MV-4-11 (cell line): ENCODE results near the gene MRPS9.

ENCODE experiments used
- DNase-seq: peaks from one replicate; lab custom pipeline; 2025; lab: John Stamatoyannopoulos, UW

The MRPS9 gene

DNA sequence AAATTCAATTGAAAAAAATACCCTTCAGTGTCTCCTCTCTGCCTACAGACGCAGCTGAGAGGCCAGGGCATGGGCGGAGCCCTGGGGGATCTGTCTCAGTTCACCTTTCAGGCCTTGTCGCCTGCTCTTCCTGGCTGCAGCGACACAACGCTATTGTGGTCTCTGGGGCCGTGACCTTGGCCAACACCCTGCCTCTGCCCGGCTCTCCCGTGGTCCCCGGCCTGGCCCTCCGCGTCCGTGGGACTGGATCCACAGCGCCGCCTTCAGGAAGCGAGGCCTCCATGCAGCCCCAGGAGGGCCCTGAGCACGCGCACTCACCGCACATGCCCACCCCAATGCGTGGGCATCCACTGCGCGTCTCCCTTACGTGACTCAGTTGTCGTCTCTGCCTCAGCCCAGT, 81.1 kb downstream of the MRPS9 start:
- no peak for DNase-seq

DNA sequence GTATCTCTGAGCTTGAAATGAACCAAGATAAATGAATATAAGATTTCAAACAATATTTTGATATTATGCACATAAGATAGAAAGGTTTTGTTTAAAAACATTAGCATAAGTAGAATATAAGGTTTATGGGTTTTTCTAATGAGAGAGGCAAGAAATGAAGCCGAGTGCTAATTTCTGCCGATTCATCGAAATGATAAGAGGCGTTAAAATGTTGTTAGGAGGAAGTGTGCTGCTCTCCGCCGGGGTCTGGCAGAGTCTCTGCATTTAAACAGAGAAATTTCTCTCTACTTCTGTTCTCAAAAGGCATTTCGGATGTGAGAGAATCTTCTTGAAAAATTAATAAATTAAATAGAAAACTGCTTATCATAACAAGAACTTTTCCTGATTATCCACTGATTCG, 83.6 kb downstream of the MRPS9 start:
- DNase-seq: no peak

DNA sequence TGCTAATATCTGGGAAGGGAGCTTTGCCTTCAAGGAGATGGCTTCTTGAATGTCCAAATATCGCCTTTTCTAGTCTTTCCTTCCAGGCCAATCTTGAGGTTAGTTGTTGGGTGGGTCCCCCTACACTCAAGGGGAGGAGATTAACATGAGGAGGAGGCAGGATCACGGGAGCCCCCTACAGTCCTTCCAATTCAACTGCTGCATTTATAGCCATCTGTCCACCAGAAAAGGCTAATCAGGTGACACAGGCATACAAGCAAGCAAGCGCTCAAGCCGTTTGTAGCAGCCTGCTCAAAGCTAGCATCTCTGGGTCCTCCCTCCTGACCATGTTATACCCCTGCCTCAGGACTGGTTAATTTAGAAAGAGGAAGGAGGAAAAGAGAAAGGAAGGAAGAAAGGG, 87.6 kb downstream of the MRPS9 start:
- no peak for DNase-seq

DNA sequence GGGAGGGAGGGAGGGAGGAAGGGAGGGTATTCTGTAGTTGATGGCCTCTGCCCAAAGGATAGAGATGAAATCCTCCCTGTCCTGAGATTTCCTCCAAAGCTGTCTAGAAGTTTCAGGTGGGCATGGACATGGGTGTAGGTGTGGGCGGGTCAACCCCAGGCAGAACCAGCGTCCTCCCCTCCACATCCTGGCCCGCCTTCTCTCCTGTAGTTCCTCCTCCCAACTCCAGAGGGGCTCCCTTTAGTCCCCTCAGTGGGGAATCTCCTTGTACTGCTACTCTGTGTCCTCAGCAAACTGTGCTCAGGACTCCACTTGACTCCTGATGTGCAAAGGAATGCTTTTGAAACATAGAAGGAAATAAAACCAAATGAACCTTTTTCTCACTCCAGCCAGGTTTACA, 88.1 kb downstream of the MRPS9 start:
- no peak for DNase-seq

DNA sequence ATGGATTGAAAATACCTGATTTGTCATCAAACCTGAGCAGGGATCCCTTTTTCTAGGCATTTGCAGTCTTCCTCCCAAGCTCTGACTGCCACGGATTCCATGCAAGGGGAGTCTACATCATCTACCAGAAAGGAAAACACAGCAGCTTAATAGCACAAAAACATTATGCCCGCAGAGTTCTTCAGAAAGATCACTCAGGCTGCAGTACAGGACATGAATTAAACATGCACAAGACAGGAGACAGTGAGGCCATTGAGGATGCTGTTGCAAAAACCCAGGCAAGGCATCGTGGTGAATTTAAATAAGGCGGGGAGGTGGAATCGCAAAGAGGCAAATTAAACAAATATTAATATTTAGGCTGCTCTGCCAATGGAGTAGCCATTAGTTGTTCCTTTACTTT, 88.5 kb downstream of the MRPS9 start:
- DNase-seq: no peak

DNA sequence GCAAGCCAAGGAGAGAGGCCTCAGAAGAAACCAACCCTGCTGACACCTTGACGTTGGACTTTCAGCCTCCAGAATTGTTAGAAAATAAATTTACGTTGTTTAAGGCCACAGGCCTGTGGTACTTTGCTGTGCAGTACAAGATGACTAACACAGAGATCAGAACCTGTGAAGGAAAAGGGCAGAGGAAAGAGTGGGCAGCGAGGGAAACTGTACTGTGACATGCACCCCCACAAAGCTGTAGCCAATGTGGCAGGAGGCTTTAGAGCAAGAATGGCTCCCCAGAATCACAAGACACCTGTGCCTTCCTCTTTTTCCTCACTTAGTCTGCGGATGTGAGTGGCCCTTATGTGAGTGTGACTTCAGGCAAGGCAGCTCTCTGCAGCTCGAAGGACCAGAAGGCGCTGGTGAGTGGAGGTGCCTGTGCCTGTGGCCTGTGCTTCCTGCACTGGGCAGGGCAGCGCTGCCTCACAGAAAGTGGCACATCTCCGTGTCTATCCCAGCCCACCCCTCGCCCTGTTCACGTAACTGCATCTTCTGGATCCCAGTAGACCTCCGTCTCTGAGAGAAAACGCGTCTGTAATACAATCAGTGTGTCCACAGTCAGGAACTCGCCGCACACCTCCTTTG, 89.5 kb downstream of the MRPS9 start:
- DNase-seq: no peak

DNA sequence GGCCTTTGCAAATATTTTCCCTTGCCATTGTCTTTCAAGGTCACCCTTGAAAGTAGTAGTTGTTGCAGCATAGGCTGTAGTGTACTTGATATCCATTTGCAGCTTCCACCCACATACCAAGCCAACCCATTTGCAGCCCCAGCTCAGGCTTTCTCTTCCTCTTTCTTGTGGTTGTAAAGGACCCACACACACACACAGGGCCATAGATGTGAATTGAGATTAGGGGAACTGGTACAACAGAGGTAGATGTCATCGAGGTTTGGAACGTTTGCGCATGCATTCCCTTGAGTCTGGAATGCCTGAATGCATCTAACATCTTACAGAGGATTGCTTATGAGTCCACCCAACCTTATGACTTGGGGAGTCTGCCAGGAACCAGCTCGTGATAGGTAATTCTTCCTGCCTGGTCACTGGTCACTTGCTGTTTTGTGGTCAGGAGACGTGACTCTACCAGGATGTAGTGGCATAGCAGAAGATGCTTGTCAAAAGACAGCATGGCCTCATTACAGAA, 91.9 kb downstream of the MRPS9 start:
- peak; percentile 97 for DNase-seq

DNA sequence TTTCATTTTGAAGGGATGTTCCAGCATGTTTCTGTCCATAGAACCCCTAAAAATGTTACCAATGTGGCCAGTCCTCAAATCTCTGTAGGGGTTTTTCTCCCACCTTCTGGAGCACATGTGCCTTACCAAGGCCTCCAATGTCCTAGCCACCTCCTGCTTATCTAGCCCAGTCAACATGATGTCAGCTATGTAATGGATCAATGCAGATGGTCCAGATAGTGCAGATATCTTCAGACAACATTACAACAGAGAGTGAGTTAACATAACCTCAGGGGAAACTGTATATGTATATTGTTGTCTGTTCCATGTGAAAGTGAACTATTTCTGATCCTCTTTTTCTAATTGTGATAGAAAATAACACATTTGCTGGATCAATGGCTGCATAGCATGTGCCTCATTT, 92.7 kb downstream of the MRPS9 start:
- DNase-seq: no peak

DNA sequence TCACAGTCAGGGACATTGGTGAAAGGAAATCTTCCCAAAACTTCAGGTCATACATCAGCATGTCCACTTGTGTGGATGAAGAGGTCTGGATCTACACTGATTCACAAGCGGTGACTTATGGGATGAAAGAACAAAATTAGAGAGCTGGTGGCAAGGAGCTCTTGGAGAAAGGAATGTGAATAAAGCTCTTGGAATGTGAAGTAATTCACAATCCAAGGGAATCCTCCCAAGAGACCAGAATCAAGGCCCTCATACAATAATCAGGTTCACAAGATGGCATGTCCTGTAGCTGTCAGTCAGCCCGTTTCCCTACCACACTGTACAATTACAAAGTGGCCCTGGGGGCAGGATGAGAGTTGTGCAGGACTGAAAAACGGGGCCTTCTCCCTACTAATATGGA, 96.2 kb downstream of the MRPS9 start:
- no peak for DNase-seq

DNA sequence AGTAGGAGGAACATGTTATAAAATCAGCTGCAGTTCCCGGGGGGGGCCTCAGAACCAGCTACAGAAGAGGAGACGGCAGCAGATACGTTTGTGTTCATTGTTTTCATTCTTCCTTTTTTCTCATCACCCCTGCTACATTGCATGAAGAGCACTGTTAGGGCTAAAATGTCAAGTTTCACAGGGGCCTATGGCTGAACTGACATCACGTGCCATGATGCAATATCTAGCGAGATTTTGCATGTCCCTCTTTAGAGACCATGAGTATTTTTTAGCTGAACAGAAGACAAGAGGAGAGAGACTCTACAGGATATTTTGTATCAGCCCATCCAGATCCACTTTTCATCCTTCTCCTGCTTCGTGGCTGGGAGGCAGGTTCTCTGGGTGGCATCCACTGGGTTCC, 97.6 kb downstream of the MRPS9 start:
- DNase-seq: no peak

DNA sequence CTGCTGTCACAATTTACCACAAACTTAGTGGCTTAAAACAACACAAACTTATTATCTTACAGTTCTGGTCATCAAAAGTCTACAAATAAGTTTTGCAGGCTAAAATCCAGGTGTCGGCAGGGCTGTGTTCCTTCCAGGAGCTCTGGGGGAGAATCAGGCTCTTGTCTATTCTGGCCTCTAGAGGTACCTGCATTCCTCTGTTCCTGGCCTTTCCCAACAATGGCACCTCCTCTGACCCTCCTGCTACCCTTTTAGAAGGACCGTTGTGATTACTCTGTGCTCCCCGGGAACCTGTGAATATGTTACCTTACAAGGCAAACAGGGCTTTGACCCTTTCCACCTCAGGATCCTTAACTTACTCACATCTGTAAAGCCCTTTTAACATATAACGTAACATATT, 98.5 kb downstream of the MRPS9 start:
- no peak for DNase-seq

DNA sequence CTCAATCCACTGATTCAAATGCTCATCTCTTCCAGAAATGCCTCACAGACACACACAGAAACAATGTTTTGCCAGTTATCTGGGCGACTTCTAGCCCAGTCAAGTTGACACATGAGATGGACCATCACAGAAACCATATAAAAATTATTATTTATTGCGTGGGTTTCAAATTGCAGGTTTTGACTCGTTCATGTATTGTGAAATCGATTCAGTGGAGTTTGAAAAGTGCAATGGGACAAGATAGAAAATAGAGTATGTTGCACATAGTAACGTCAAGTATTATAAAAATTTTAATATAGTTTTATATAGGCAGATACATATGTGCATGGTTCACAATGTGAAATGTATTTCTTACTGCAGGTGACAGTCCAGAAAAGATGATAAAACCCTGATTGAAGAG, 100.8 kb downstream of the MRPS9 start:
- DNase-seq: no peak

DNA sequence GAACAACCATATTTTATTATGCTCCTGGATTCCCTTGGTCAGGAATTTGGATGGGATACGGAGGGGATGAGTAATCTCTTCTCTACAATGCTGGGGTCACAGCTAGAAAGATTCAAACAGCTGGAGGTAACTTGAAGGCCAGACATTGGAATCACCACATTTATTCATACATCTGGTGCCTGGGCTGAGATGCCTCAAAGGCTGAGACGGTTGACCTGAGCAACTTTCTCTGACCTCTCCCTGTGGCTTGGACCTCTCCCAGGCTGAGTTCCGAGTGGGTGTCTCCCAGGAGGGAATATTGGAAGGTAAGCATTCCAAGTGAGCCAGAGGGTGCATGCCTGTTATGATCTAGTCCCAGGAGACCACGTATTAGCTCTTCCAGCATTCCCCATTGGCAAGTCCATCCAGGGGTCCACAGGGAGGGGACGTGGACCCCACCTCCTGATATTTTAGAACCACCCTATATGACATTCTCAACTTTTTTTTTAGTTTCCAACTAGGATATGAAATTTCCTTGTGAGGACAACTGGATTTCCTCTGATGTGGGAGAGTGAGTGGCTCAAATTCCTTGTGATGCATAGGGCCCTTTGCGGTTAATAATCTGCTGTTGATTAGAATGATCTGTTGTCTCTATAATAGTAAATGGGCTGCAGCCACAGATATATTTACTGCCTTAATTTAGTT, 101.8 kb downstream of the MRPS9 start:
- no peak for DNase-seq

DNA sequence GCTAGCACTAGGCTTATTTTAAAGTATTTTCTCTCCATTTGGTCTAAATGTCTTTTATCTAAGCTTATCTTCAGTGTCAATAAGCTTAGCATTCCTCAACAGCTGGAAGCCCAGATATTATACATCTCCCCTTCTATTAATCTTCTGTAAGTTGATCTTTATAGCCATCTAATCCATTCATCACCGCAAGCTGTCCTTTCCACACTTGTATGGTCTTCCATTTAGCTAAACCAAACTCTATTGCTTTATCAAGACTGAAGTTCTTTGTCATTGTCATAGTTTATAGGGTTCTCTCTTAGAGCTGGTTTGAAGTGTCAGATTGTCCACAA, 102.3 kb downstream of the MRPS9 start:
- no peak for DNase-seq

DNA sequence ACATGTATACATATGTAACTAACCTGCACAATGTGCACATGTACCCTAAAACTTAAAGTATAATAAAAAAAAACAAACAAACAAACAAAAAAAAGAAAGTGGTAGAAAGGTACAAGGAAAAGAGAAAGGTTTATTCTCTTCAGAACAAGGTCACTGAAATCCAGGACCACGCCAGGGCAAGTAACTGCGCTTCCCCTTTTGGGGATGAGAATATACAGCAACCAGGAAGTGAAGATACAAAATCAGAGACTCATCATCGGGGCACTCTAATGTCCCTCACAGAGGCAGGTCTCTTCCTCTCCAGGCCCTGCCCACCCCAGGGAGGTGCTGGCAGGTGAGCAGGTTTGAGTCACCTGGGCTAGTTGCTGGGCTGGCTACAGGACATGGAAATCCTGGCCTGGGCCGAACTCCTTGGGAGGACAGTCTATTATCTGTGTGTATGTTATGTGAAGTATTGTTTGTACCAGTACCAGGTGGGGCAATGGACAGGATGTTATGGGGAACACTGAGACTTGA, 103.3 kb downstream of the MRPS9 start:
- peak; percentile 11 for DNase-seq

DNA sequence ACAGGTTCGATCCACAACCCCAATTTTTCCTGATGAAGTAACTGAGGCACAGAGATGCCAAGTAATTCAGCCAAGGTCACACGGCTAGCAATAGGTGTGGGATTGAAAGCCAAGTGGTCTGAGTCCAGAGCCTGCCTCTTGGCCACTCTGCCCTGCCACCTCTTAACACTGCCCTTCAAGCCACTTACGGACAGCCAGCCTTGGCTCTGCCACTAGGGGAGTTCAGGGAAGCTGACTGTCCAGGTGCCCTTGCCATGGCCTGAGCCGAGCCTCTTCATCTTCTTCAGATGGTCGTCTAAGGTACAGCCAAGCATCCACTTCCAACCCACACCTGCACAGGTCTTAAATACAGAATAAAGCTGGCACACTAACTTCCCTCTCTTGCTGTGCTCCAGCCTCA, 104.4 kb downstream of the MRPS9 start:
- DNase-seq: no peak

DNA sequence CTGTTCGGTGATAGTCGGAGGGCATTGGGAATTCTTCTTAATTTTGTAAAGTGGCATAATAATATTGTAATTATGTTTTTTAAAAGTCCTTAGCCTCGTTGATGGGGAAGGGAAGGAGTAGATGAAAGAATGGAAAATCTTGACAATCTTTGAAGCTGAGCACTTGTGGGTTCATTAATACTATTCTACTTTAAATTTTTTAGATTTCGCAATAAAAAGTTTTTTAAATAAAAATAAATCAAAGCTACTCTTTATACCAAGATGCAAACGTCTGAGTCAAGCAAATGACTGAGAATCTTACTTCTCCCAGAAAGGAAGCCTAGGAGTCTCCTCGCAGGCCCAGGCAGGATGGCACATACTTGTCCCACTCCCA, 105.2 kb downstream of the MRPS9 start:
- no peak for DNase-seq

DNA sequence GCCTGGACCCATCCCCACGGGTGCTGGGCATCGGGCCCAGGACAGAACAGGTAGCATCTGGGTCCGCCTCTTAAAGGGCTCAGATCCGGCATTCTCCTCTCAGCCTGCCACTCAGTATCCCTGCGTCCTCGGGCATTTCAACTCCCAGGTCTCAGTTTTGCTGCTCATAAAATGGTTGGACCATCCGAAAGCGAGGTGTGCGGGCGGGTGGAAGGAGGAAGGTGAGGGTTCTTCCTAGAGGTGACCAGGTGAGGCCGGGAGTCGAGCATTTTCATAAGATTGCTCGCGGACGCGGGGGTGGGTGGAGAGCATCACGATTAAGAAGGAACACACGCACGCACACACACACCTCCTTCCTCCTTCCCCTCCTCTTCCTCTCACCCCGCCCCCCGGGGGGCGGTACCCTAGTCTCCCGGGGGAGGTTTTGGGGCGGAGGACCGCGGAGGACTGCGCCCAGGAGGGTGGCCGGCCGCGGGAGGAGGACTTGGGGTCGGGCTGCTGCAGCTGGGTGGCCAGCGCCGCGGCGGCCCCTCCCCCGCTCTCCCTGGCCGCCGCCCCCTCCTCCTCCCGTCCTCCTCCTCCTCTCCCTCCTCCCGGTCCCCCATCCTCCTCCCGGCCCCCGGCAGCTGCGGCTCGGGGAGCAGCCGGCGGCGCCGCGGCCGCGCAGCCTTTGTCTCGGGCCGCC, 105.7 kb downstream of the MRPS9 start:
- no peak for DNase-seq

DNA sequence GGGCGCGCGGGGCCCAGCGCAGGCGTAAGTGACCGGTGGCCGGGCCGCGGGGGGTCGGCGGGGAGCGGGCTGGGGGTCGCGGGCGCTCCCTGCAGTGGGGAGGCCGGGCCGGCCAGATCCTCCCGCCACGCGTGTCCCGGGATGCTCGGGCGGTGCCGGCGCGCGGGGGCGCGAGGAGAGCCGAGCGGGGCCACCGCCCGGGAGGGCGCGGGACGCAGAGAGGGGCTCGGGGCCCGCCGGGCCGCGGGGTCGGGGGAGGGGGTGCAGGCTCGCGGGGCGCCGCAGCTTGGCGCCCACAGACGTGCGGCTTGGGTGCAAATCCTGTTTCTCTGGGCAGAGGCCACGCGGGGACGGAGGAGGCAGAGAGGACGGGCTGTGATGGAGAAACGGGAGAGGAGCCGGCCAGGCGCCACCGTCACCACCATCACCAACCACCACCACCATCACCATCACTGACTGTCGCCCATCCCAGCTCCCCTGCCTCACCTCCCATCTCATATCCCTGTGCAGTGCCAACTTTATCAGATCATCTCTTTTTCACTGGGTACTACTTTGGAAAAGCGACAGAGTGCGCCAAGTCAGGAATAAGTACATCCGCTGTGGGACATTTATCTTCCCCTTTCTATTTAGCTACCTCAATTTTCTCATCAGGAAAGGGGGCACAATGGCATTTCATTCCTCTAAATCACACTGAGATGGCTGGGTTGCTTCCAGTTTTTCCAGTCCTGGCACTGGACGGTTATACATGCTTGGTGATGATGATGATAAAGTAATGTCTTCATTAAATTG, 106.5 kb downstream of the MRPS9 start:
- DNase-seq: no peak

DNA sequence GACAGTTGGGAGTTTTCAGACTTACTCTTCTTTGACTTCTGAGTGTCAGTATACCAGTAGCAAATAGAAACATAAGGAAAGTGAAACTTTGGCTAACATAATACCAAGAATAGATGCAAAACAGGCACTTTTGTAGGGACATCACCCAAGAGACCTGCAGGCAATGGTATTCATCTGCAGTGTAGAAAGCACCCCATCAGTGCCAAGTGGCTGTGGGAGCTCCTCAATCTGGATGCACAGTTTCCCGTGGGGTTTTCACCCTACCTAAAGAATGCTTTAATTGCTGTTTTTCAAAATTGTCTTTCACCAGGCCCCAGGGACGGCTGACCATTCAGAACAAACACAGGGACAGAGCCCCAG, 107.1 kb downstream of the MRPS9 start:
- no peak for DNase-seq

DNA sequence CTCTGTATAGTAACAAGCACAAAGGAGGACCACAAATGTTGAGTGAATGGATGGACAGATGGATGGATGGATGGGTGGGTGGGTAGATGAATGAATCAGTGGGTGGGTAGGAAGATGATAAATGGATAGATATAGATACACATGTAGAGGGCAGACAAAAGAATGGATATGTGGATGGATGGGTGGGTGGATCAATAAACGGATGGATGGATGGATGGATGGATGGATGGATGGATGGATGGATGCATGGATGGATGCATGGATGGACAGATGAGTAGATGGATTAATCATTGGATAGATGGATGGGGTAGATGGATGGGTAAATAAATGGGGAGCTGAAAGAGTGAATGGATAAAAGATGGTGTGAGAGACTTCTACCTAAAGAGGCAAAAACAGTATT, 111.4 kb downstream of the MRPS9 start:
- DNase-seq: no peak
